ENCODE results near the gene CCDC82.

CCDC82 gene

DNA sequence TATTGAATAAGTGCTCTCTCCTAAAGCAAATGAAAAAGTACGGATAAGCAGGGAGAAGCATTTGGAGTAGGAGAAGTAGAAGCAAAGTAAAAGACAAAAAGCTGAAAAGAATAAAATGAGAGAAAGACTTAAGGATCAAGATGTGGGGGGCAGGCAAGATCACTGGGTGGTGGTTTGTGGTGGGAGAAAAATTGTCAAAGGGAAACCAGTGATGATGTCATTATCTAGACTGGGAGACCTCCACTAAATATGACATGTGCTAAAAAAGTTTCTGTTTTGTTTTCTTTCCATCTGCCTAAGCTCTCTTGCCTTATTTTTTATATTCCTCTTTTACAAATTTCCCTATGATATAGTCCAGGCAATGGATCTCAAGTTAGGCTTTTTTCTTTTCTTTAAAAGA lies 31.9 kb downstream of the CCDC82 start:
- H2AFZ ChIP-seq (ENCODE audit: low read length) = no peak overlapping the region
- no peak for DNase-seq
- no peak for TF ChIP-seq EZH2phosphoT487 (IDR thresholded peaks at IDR 0.05; ENCODE audit: low read length)
- TF ChIP-seq, protein P1, sequence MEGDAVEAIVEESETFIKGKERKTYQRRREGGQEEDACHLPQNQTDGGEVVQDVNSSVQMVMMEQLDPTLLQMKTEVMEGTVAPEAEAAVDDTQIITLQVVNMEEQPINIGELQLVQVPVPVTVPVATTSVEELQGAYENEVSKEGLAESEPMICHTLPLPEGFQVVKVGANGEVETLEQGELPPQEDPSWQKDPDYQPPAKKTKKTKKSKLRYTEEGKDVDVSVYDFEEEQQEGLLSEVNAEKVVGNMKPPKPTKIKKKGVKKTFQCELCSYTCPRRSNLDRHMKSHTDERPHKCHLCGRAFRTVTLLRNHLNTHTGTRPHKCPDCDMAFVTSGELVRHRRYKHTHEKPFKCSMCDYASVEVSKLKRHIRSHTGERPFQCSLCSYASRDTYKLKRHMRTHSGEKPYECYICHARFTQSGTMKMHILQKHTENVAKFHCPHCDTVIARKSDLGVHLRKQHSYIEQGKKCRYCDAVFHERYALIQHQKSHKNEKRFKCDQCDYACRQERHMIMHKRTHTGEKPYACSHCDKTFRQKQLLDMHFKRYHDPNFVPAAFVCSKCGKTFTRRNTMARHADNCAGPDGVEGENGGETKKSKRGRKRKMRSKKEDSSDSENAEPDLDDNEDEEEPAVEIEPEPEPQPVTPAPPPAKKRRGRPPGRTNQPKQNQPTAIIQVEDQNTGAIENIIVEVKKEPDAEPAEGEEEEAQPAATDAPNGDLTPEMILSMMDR (IDR thresholded peaks at IDR 0.05; ENCODE audit: low read length) = no peak
- no peak for TF ChIP-seq EZH2 (optimal IDR thresholded peaks at IDR 0.05; ENCODE audit: low read depth, low read length)
- no peaks in the 10 kb centered on the region for H3K36me3 ChIP-seq (replicated peaks; ENCODE audit: insufficient read depth, low read length)
- H3K4me3 ChIP-seq (ENCODE audit: low read length) = no peak overlapping the region
- no peaks in the 10 kb centered on the region for H3K9me3 ChIP-seq (replicated peaks; ENCODE audit: insufficient read depth, low read length)
- H3K9ac ChIP-seq (ENCODE audit: low read length) = no peak overlapping the region
- no peaks in the 10 kb centered on the region for H3K79me2 ChIP-seq (ENCODE audit: low read length)
- H3K4me2 ChIP-seq (ENCODE audit: low read depth, low read length) = peak overlapping the region; percentile 29; the same call in 1 of the 2 replicates
- H3F3A ChIP-seq (ENCODE audit: insufficient read depth, low read length) = 0 out of 2 replicates have a peak, but pooled peaks cover 3% of the 10 kb centered on the region
- no peaks in the 10 kb centered on the region for H4K20me1 ChIP-seq (ENCODE audit: insufficient read depth, low read length)
- peaks cover 11% of the 10 kb centered on the region; the same call in 1 of the 2 replicates for H3K4me1 ChIP-seq (ENCODE audit: low read length)
- H3K27me3 ChIP-seq (replicated peaks; ENCODE audit: insufficient read depth, low read length) = no peaks in the 10 kb centered on the region
- H3K27ac ChIP-seq (ENCODE audit: low read length) = peak overlapping the region; percentile 20; the same call in 1 of the 2 replicates
- no peaks in the 10 kb centered on the region for H3K9me2 ChIP-seq (replicated peaks; ENCODE audit: insufficient read depth, low read length)

DNA sequence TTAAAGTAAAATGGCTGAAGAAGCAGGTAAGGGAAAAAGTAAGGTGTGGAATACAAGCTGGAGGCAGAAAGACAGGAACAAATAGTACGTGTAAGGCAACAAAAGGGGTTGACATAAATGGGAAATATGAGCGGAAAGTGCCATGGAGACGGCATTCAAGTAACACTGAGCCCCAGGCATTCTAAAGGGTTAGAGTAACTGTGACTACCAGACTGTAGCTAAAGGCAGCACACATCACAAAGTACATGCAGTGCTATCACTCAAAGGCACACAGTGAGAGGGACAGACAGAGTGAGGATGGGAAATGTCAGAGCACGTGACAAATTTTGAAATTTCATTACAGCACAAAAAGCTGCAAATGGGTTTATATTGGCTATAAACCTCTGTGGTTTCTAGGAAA lies 32.9 kb downstream of the CCDC82 start:
- H3K4me3 ChIP-seq (ENCODE audit: low read length) = no peak overlapping the region
- H3K9me2 ChIP-seq (replicated peaks; ENCODE audit: insufficient read depth, low read length) = no peaks in the 10 kb centered on the region
- H3K27ac ChIP-seq (ENCODE audit: low read length) = no peak overlapping the region
- H3F3A ChIP-seq (ENCODE audit: insufficient read depth, low read length) = 0 out of 2 replicates have a peak, but pooled peaks cover 3% of the 10 kb centered on the region
- H3K4me2 ChIP-seq (ENCODE audit: low read depth, low read length) = no peak overlapping the region
- TF ChIP-seq, protein P1 (IDR thresholded peaks at IDR 0.05; ENCODE audit: low read length) = no peak
- TF ChIP-seq EZH2 (optimal IDR thresholded peaks at IDR 0.05; ENCODE audit: low read depth, low read length) = no peak
- H3K27me3 ChIP-seq (replicated peaks; ENCODE audit: insufficient read depth, low read length) = no peaks in the 10 kb centered on the region
- no peak overlapping the region for H2AFZ ChIP-seq (ENCODE audit: low read length)
- DNase-seq = no peak
- no peak overlapping the region for H3K9ac ChIP-seq (ENCODE audit: low read length)
- H4K20me1 ChIP-seq (ENCODE audit: insufficient read depth, low read length) = no peaks in the 10 kb centered on the region
- H3K9me3 ChIP-seq (replicated peaks; ENCODE audit: insufficient read depth, low read length) = no peaks in the 10 kb centered on the region
- H3K4me1 ChIP-seq (ENCODE audit: low read length) = peaks cover 11% of the 10 kb centered on the region; the same call in 1 of the 2 replicates
- H3K36me3 ChIP-seq (replicated peaks; ENCODE audit: insufficient read depth, low read length) = no peaks in the 10 kb centered on the region
- H3K79me2 ChIP-seq (ENCODE audit: low read length) = no peaks in the 10 kb centered on the region

- H3K4me3 ChIP-seq (ENCODE audit: low read length) = peak within 1 kb of the TSS; percentile 86
- peak; percentile 95 for DNase-seq
- no peaks in the 10 kb centered on the region for H4K20me1 ChIP-seq (ENCODE audit: insufficient read depth, low read length)
- H3K36me3 ChIP-seq (replicated peaks; ENCODE audit: insufficient read depth, low read length) = no peaks in the 10 kb centered on the region
- H3K27me3 ChIP-seq (replicated peaks; ENCODE audit: insufficient read depth, low read length) = no peaks in the 10 kb centered on the region
- H3K9ac ChIP-seq (ENCODE audit: low read length) = peak within 1 kb of the TSS; percentile 63
- H3K9me3 ChIP-seq (replicated peaks; ENCODE audit: insufficient read depth, low read length) = no peaks in the 10 kb centered on the region
- peak within 1 kb of the TSS; percentile 81; the same call in 1 of the 2 replicates for H3K27ac ChIP-seq (ENCODE audit: low read length)
- peaks cover 16% of the 10 kb centered on the region for H3K4me1 ChIP-seq (ENCODE audit: low read length)
- H3F3A ChIP-seq (ENCODE audit: insufficient read depth, low read length) = peaks cover 49% of the 10 kb centered on the region
- H3K79me2 ChIP-seq (ENCODE audit: low read length) = peaks cover 45% of the 10 kb centered on the region
- peak within 1 kb of the TSS; percentile 89 for H3K4me2 ChIP-seq (ENCODE audit: low read depth, low read length)
- TF ChIP-seq EZH2 (optimal IDR thresholded peaks at IDR 0.05; ENCODE audit: low read depth, low read length) = no peak
- TF ChIP-seq, protein P1 (IDR thresholded peaks at IDR 0.05; ENCODE audit: low read length) = peak; percentile 59
- H3K9me2 ChIP-seq (replicated peaks; ENCODE audit: insufficient read depth, low read length) = no peaks in the 10 kb centered on the region
- H2AFZ ChIP-seq (ENCODE audit: low read length) = peak within 1 kb of the TSS; percentile 65
These were observed 46.6 kb downstream of the CCDC82 start, which contains the start of gene MAML2 for GRCh38 chr11:96342961-96343711. Gene MAML2 (minus strand): TSS chr11:96343195. CDS start chr11:96341895, 1,300 bp downstream.
